ENCODE measurements around the gene MAGEF1. TPM values are rescaled to one million over a fixed set of nuclear protein-coding genes. Genes with fewer than 3 reads are reported as not detected.

Gene MAGEF1
- total and polyA plus RNA-seq, 2 donors (not counting 1 experiment from before 2014, with no cell fraction given) = 9.5 to 26.2 TPM

GRCh38 chr3:184743248-184743647 is 31.4 kb upstream of the MAGEF1 start:
- Mint-ChIP-seq H3K4me1 (no peaks in the 10 kb centered on the region), H3K27me3 (peaks cover 6% of the 10 kb centered on the region), H3K27ac (no peak overlapping the region), H3K9me3 (ENCODE audit: insufficient read depth) (no peaks in the 10 kb centered on the region), H3K4me3 (no peak overlapping the region)
- no peak overlapping the region for H3K9ac ChIP-seq (ENCODE audit: low read length)
- no peaks in the 10 kb centered on the region for H3K79me2 ChIP-seq (ENCODE audit: control insufficient read depth, insufficient read depth, low read length)
- H3K27me3 ChIP-seq (replicated peaks in 1 of 4; ENCODE audit: control extremely low read depth in 1 of 4, control insufficient read depth in 3 of 4, insufficient read depth in 4 of 4, low read length in 3 of 4) = peaks cover 0 to 3% (median 0%) of the 10 kb centered on the region in 4 experiments
- no peak for TF ChIP-seq EZH2 (IDR thresholded peaks at IDR 0.05; ENCODE audit: borderline replicate concordance, insufficient read depth, low read depth, low read length, poor library complexity, severe bottlenecking)
- no peak for TF ChIP-seq CTCF (IDR thresholded peaks at IDR 0.05)
- no peak overlapping the region for H2AFZ ChIP-seq (ENCODE audit: insufficient read depth, low read depth, low read length, poor library complexity, severe bottlenecking)
- H3K4me1 ChIP-seq (ENCODE audit: control insufficient read depth in 2 of 2, insufficient read depth in 2 of 2, low read length in 2 of 2) = no peaks in the 10 kb centered on the region
- no CpG with 5 or more reads among the region's 3 CpGs for WGBS (ENCODE audit: insufficient coverage)
- H3K27ac ChIP-seq (ENCODE audit: low read length in 2 of 2) = no peak overlapping the region
- ATAC-seq (ENCODE audit: low read depth) = no peak
- H3K36me3 ChIP-seq (replicated peaks in 1 of 2; ENCODE audit: control extremely low read depth in 1 of 2, control insufficient read depth in 1 of 2, extremely low read depth in 1 of 2, insufficient read depth in 2 of 2, low read length in 1 of 2) = no peaks in the 10 kb centered on the region
- H3K4me3 ChIP-seq (ENCODE audit: control extremely low read depth in 1 of 5, extremely low read depth in 1 of 5, insufficient read depth in 1 of 5, low read depth in 2 of 5, low read length in 4 of 5) = no peak overlapping the region
- H3K9me3 ChIP-seq (ENCODE audit: control extremely low read depth in 1 of 3, control insufficient read depth in 2 of 3, insufficient read depth in 1 of 3, low read length in 2 of 3) = no peaks in the 10 kb centered on the region
- H4K20me1 ChIP-seq (ENCODE audit: control insufficient read depth, insufficient read depth, low read length, poor library complexity, severe bottlenecking) = no peaks in the 10 kb centered on the region
- ChIA-PET POLR2A (no interaction called here), CTCF (interaction anchor here (0.7 to 2.5 kb wide), 4 partner anchors 8 to 182 kb away, joined by 3 to 12 read pairs (median 4); partner anchors contain the start of gene EPHB3)
- no peak overlapping the region for H3K4me2 ChIP-seq (replicated peaks; ENCODE audit: low read depth, low read length, poor library complexity, severe bottlenecking)
- intact Hi-C loops (cut with micrococcal nuclease) = no loop called here
- no peak for DNase-seq

- Histone ChIP-seq H3K9ac (ENCODE audit: low read length) (no peak overlapping the region), H3K4me2 (replicated peaks; ENCODE audit: low read depth, low read length, poor library complexity, severe bottlenecking) (no peak overlapping the region), H3K27ac (ENCODE audit: low read length in 2 of 2) (no peak overlapping the region), H3K4me3 (ENCODE audit: control extremely low read depth in 1 of 5, extremely low read depth in 1 of 5, insufficient read depth in 1 of 5, low read depth in 2 of 5, low read length in 4 of 5) (no peak overlapping the region), H4K20me1 (ENCODE audit: control insufficient read depth, insufficient read depth, low read length, poor library complexity, severe bottlenecking) (no peaks in the 10 kb centered on the region), H3K36me3 (replicated peaks in 1 of 2; ENCODE audit: control extremely low read depth in 1 of 2, control insufficient read depth in 1 of 2, extremely low read depth in 1 of 2, insufficient read depth in 2 of 2, low read length in 1 of 2) (no peaks in the 10 kb centered on the region), H3K27me3 (replicated peaks in 1 of 4; ENCODE audit: control extremely low read depth in 1 of 4, control insufficient read depth in 3 of 4, insufficient read depth in 4 of 4, low read length in 3 of 4) (peaks cover 0 to 3% (median 0%) of the 10 kb centered on the region in 4 experiments), H3K79me2 (ENCODE audit: control insufficient read depth, insufficient read depth, low read length) (no peaks in the 10 kb centered on the region), H3K4me1 (ENCODE audit: control insufficient read depth in 2 of 2, insufficient read depth in 2 of 2, low read length in 2 of 2) (no peaks in the 10 kb centered on the region), H2AFZ (ENCODE audit: insufficient read depth, low read depth, low read length, poor library complexity, severe bottlenecking) (no peak overlapping the region), H3K9me3 (ENCODE audit: control extremely low read depth in 1 of 3, control insufficient read depth in 2 of 3, insufficient read depth in 1 of 3, low read length in 2 of 3) (no peaks in the 10 kb centered on the region)
- intact Hi-C loops (cut with micrococcal nuclease) = no loop called here
- no peak for TF ChIP-seq EZH2 (IDR thresholded peaks at IDR 0.05; ENCODE audit: borderline replicate concordance, insufficient read depth, low read depth, low read length, poor library complexity, severe bottlenecking)
- no peak for TF ChIP-seq CTCF (IDR thresholded peaks at IDR 0.05)
- Mint-ChIP-seq H3K27me3 (peaks cover 6% of the 10 kb centered on the region), H3K9me3 (ENCODE audit: insufficient read depth) (no peaks in the 10 kb centered on the region), H3K4me3 (no peak overlapping the region), H3K4me1 (no peaks in the 10 kb centered on the region), H3K27ac (no peak overlapping the region)
- ATAC-seq (ENCODE audit: low read depth) (no peak), DNase-seq (no peak)
- POLR2A ChIA-PET = no interaction called here
- WGBS (ENCODE audit: insufficient coverage) = 100% methylated on average over 1 of the region's 4 CpGs
- CTCF ChIA-PET = interaction anchor here (0.7 to 2.5 kb wide), 4 partner anchors 9 to 182 kb away, joined by 3 to 12 read pairs (median 4); partner anchors contain the start of gene EPHB3
Observed at GRCh38 chr3:184742676-184743135, 30.8 kb upstream of the MAGEF1 start.
